Naive thymus-derived CD8-positive, alpha-beta T cell (primary cell): ENCODE results near the gene UBASH3A. TPM values are rescaled to one million over a fixed set of nuclear protein-coding genes. Genes with fewer than 3 reads are reported as not detected.
A peak's percentile ranks its signal among the peaks of the same experiment; 100 is the strongest.

Experiments used
- ATAC-seq, 2 donors: fragments of 150-1000 bp; cut with Tn5 transposase in 1 of 2; sonication (Bioruptor Pico), chemical (Tn5 transposase) in 1 of 2; 1 replicate in 1 of 2; 2 replicates in 1 of 2; pipeline ENCODE4 v1.10.0; 2021; ENCODE audit warnings: mild to moderate bottlenecking in 2 of 2, moderate library complexity in 2 of 2
- POLR2A ChIA-PET: fragments of 350-600 bp; sonication (Branson Sonifier 250); formaldehyde crosslinking; loops from one replicate; lab custom pipeline; 2021; ENCODE audit warnings: antibody characterized with exemption; lab: Charles Lee
- DNase-seq, 10 donors: peaks; one replicate each; pipeline versions ENCODE4 v3.0.0 to v3.0.0-alpha.2; 2020 to 2022
- H3K27ac Mint-ChIP-seq, 10 donors: one replicate each; pipeline ENCODE4 v1.8.0; 2020 to 2022; ENCODE audit warnings: mild to moderate bottlenecking in 10 of 10, mixed read lengths in 10 of 10, moderate library complexity in 4 of 10, inconsistent platforms in 1 of 10
- H3K27me3 Mint-ChIP-seq, 5 donors: one replicate each; pipeline ENCODE4 v1.8.0; 2021 to 2022; ENCODE audit warnings: mixed read lengths in 5 of 5
- H3K36me3 Mint-ChIP-seq, 3 donors: one replicate each; pipeline ENCODE4 v1.8.0; 2020 to 2022; ENCODE audit warnings: mixed read lengths in 3 of 3, mild to moderate bottlenecking in 2 of 3, inconsistent platforms in 1 of 3
- H3K4me1 Mint-ChIP-seq, 4 donors: one replicate each; pipeline ENCODE4 v1.8.0; 2021 to 2022; ENCODE audit warnings: mixed read lengths in 4 of 4
- H3K4me3 Mint-ChIP-seq, 10 donors: one replicate each; pipeline ENCODE4 v1.8.0; 2020 to 2022; ENCODE audit warnings: mild to moderate bottlenecking in 10 of 10, mixed read lengths in 10 of 10, moderate library complexity in 6 of 10, inconsistent platforms in 1 of 10
- H3K9me3 Mint-ChIP-seq, 9 donors: one replicate each; pipeline ENCODE4 v1.8.0; 2020 to 2022; ENCODE audit warnings: mixed read lengths in 9 of 9, mild to moderate bottlenecking in 3 of 9, inconsistent platforms in 1 of 9, moderate library complexity in 1 of 9
- polyA plus RNA-seq, 3 donors: library from polyadenylated mRNA; unstranded; fragments of 300-500 nt; fragmentation: Illumina TruSeq; gene quantifications; one replicate each; pipeline ENCODE4 v1.2.3, GENCODE V29; 2021
- total RNA-seq, 8 experiments: library from RNA in 2 of 8; stranded (reverse) in 2 of 8; gene quantifications; one replicate each; pipeline ENCODE4 v1.2.3 and lab custom pipeline; 2021 to 2026

Gene UBASH3A
- total and polyA plus RNA-seq, 5 experiments from 2014 or later = 32.8 to 99.6 (median 75.3) TPM

- Mint-ChIP-seq H3K27me3 (peaks cover 0 to 2% (median 0%) of the 10 kb centered on the region in 5 donors), H3K4me1 (peaks cover 21 to 54% (median 35%) of the 10 kb centered on the region in 4 donors), H3K9me3 (no peaks in the 10 kb centered on the region), H3K4me3 (no peak overlapping the region), H3K36me3 (peaks cover 0 to 73% (median 9%) of the 10 kb centered on the region in 3 donors), H3K27ac (peak overlapping the region in 7 of 10 donors; percentile 6 to 79 (median 48))
- ATAC-seq (no peak), DNase-seq (peak in 1 of 10 donors; percentile 45)
- POLR2A ChIA-PET = interaction anchor here (1.0 to 2.8 kb wide), 4 partner anchors 17 to 64 kb away, joined by 4 to 16 read pairs (median 8); partner anchors contain the start of gene UBASH3A
These were observed 41.6 kb downstream of the UBASH3A start for GRCh38 chr21:42445311-42445710.

GRCh38 chr21:42446531-42446930 lies 42.8 kb downstream of the UBASH3A start:
- POLR2A ChIA-PET = interaction anchor here (0.8 to 2.3 kb wide), 5 partner anchors 9 to 109 kb away, joined by 3 to 5 read pairs (median 4); no protein-coding TSS in a partner anchor
- Mint-ChIP-seq H3K27me3 (peaks cover 0 to 2% (median 0%) of the 10 kb centered on the region in 5 donors), H3K4me1 (peaks cover 23 to 51% (median 39%) of the 10 kb centered on the region in 4 donors), H3K4me3 (no peak overlapping the region), H3K36me3 (peaks cover 0 to 61% (median 9%) of the 10 kb centered on the region in 3 donors), H3K9me3 (no peaks in the 10 kb centered on the region), H3K27ac (peak overlapping the region in 9 of 10 donors; percentile 36 to 98 (median 79))
- ATAC-seq (no peak), DNase-seq (no peak)

- peaks cover 0 to 54% (median 9%) of the 10 kb centered on the region in 3 donors for H3K36me3 Mint-ChIP-seq
- H3K4me3 Mint-ChIP-seq = no peak overlapping the region
- H3K4me1 Mint-ChIP-seq = peaks cover 18 to 48% (median 37%) of the 10 kb centered on the region in 4 donors
- no peak for ATAC-seq
- H3K27me3 Mint-ChIP-seq = peaks cover 0 to 2% (median 0%) of the 10 kb centered on the region in 5 donors
- POLR2A ChIA-PET = interaction anchor here (1.1 to 2.3 kb wide), 2 partner anchors 22 to 65 kb away, joined by 3 to 5 read pairs; no protein-coding TSS in a partner anchor
- DNase-seq = no peak
- H3K9me3 Mint-ChIP-seq = no peaks in the 10 kb centered on the region
- H3K27ac Mint-ChIP-seq = peak overlapping the region in 9 of 10 donors; percentile 16 to 98 (median 77)
These were observed 43.5 kb downstream of the UBASH3A start for GRCh38 chr21:42447182-42447581.

- Mint-ChIP-seq H3K4me3 (peak overlapping the region in 1 of 10 donors; percentile 15), H3K27me3 (peaks cover 0 to 2% (median 0%) of the 10 kb centered on the region in 5 donors), H3K27ac (peak overlapping the region; percentile 25 to 99 (median 85)), H3K36me3 (peaks cover 0 to 49% (median 8%) of the 10 kb centered on the region in 3 donors), H3K9me3 (no peaks in the 10 kb centered on the region), H3K4me1 (peaks cover 17 to 48% (median 36%) of the 10 kb centered on the region in 4 donors)
- POLR2A ChIA-PET = no interaction called here
- ATAC-seq (no peak), DNase-seq (peak in 1 of 10 donors; percentile 32)
These were observed 44.0 kb downstream of the UBASH3A start for GRCh38 chr21:42447732-42448131.

- POLR2A ChIA-PET = interaction anchor here (0.8 to 3.5 kb wide), 6 partner anchors 12 to 111 kb away, joined by 3 to 21 read pairs (median 4); partner anchors contain the start of gene UBASH3A
- Mint-ChIP-seq H3K4me3 (peak overlapping the region in 1 of 10 donors; percentile 3), H3K36me3 (peaks cover 0 to 39% (median 7%) of the 10 kb centered on the region in 3 donors), H3K4me1 (peaks cover 15 to 48% (median 40%) of the 10 kb centered on the region in 4 donors), H3K27me3 (peaks cover 0 to 2% (median 0%) of the 10 kb centered on the region in 5 donors), H3K9me3 (no peaks in the 10 kb centered on the region), H3K27ac (peak overlapping the region in 9 of 10 donors; percentile 91 to 99 (median 98))
- DNase-seq (no peak), ATAC-seq (no peak)
These were observed 45.0 kb downstream of the UBASH3A start for GRCh38 chr21:42448686-42449085.

- peak overlapping the region in 9 of 10 donors; percentile 34 to 92 (median 70) for H3K27ac Mint-ChIP-seq
- no peaks in the 10 kb centered on the region for H3K9me3 Mint-ChIP-seq
- peaks cover 0 to 2% (median 0%) of the 10 kb centered on the region in 5 donors for H3K27me3 Mint-ChIP-seq
- POLR2A ChIA-PET = interaction anchor here (1.1 kb wide), 1 partner anchor 9 kb away, joined by 3 read pairs; no protein-coding TSS in a partner anchor
- peaks cover 20 to 52% (median 37%) of the 10 kb centered on the region in 4 donors for H3K4me1 Mint-ChIP-seq
- ATAC-seq (no peak), DNase-seq (peak in 1 of 10 donors; percentile 6)
- no peak overlapping the region for H3K4me3 Mint-ChIP-seq
- peaks cover 0 to 13% (median 7%) of the 10 kb centered on the region in 3 donors for H3K36me3 Mint-ChIP-seq
These were observed 48.2 kb downstream of the UBASH3A start for GRCh38 chr21:42451941-42452340.

- POLR2A ChIA-PET = interaction anchor here (1.1 kb wide), 1 partner anchor 8 kb away, joined by 3 read pairs; no protein-coding TSS in a partner anchor
- Mint-ChIP-seq H3K4me1 (peaks cover 23 to 52% (median 38%) of the 10 kb centered on the region in 4 donors), H3K27ac (peak overlapping the region in 5 of 10 donors; percentile 34 to 63 (median 53)), H3K36me3 (peaks cover 0 to 7% (median 7%) of the 10 kb centered on the region in 3 donors), H3K27me3 (peaks cover 0 to 2% (median 0%) of the 10 kb centered on the region in 5 donors), H3K9me3 (no peaks in the 10 kb centered on the region), H3K4me3 (no peak overlapping the region)
- no peak for ATAC-seq
- DNase-seq = peak in 1 of 10 donors; percentile 8
These were observed 48.9 kb downstream of the UBASH3A start for GRCh38 chr21:42452401-42453223.

- no peak overlapping the region for H3K4me3 Mint-ChIP-seq
- ATAC-seq (no peak), DNase-seq (no peak)
- no peaks in the 10 kb centered on the region for H3K9me3 Mint-ChIP-seq
- peaks cover 0 to 3% (median 0%) of the 10 kb centered on the region in 3 donors for H3K36me3 Mint-ChIP-seq
- POLR2A ChIA-PET = no interaction called here
- H3K27ac Mint-ChIP-seq = peak overlapping the region in 4 of 10 donors; percentile 7 to 84 (median 56)
- no peaks in the 10 kb centered on the region for H3K27me3 Mint-ChIP-seq
- H3K4me1 Mint-ChIP-seq = peaks cover 20 to 48% (median 32%) of the 10 kb centered on the region in 4 donors
These were observed 49.7 kb downstream of the UBASH3A start for GRCh38 chr21:42453224-42453985.

GRCh38 chr21:42453986-42454570 lies 50.4 kb downstream of the UBASH3A start:
- Mint-ChIP-seq H3K4me1 (peaks cover 17 to 43% (median 30%) of the 10 kb centered on the region in 4 donors), H3K4me3 (no peak overlapping the region), H3K36me3 (no peaks in the 10 kb centered on the region), H3K27me3 (no peaks in the 10 kb centered on the region), H3K9me3 (no peaks in the 10 kb centered on the region), H3K27ac (peak overlapping the region in 2 of 10 donors; percentile 7 to 84)
- POLR2A ChIA-PET = no interaction called here
- no peak for ATAC-seq
- DNase-seq = no peak

- Mint-ChIP-seq H3K4me1 (peaks cover 15 to 39% (median 27%) of the 10 kb centered on the region in 4 donors), H3K4me3 (no peak overlapping the region), H3K27ac (peak overlapping the region in 1 of 10 donors; percentile 61), H3K9me3 (no peaks in the 10 kb centered on the region), H3K27me3 (no peaks in the 10 kb centered on the region), H3K36me3 (no peaks in the 10 kb centered on the region)
- ATAC-seq = no peak
- no peak for DNase-seq
- POLR2A ChIA-PET = no interaction called here
These were observed 51.1 kb downstream of the UBASH3A start for GRCh38 chr21:42454786-42455185.

GRCh38 chr21:42455196-42455595 lies 51.5 kb downstream of the UBASH3A start:
- H3K27me3 Mint-ChIP-seq = no peaks in the 10 kb centered on the region
- peak overlapping the region in 1 of 10 donors; percentile 61 for H3K27ac Mint-ChIP-seq
- no peaks in the 10 kb centered on the region for H3K36me3 Mint-ChIP-seq
- POLR2A ChIA-PET = no interaction called here
- ATAC-seq (no peak), DNase-seq (no peak)
- no peak overlapping the region for H3K4me3 Mint-ChIP-seq
- no peaks in the 10 kb centered on the region for H3K9me3 Mint-ChIP-seq
- peaks cover 13 to 39% (median 26%) of the 10 kb centered on the region in 4 donors for H3K4me1 Mint-ChIP-seq
